ENCODE measurements around the gene SH3BGR.
"Not testable (repeated sequence)": the region's sequence is repeated elsewhere in the genome, so short reads cannot be mapped to it uniquely, and the experiment has no call there.

Gene SH3BGR

GRCh38 chr21:39451332-39452206 is at the start of gene SH3BGR:
TSS of gene SH3BGR (plus strand) at chr21:39451970. CDS start at chr21:39452097, 127 bp downstream.
- Mint-ChIP-seq H3K9me3 (no peaks in the 10 kb centered on the region), H3K36me3 (ENCODE audit: insufficient read depth) (no peaks in the 10 kb centered on the region), H3K27me3 (peaks cover 43% of the 10 kb centered on the region), H3K4me1 (no peaks in the 10 kb centered on the region), H3K4me3 (no peak within 1 kb of the TSS), H3K27ac (ENCODE audit: low read depth) (no peak within 1 kb of the TSS)
- no peak for ATAC-seq (replicated peaks; ENCODE audit: extremely low read depth, poor library complexity, severe bottlenecking)
- no peak for DNase-seq (ENCODE audit: low spot score in 2 of 2)

- DNase-seq (ENCODE audit: low spot score in 2 of 2), result no peak
- no peak overlapping the region for H3K4me3 Mint-ChIP-seq
- no peaks in the 10 kb centered on the region for H3K27me3 Mint-ChIP-seq
- no peak overlapping the region for H3K27ac Mint-ChIP-seq (ENCODE audit: low read depth)
- peaks cover 1% of the 10 kb centered on the region for H3K36me3 Mint-ChIP-seq (ENCODE audit: insufficient read depth)
- no peaks in the 10 kb centered on the region for H3K4me1 Mint-ChIP-seq
- no peaks in the 10 kb centered on the region for H3K9me3 Mint-ChIP-seq
- ATAC-seq (replicated peaks; ENCODE audit: extremely low read depth, poor library complexity, severe bottlenecking), result no peak
These were observed 45.7 kb upstream of the SH3BGR start for GRCh38 chr21:39406065-39406464.

DNA sequence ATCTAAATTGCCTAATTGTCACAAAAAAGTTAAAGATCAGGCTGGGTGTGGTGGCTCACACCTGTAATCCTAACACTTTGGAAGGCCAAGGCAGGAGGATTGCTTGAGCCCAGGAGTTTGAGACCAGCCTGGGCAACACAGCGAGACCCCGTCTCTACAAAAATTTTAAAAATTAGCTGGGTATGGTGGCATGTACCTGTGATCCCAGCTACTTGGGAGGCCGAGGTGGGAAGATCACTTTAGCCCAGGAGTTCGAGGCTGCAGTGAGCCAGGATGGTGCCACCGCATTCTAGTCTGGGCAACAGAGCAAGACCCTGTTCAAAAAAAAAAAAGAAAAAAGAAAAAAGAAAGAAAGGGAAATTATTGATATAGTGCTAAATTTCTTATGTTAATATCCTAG is 32.6 kb upstream of the SH3BGR start:
- not testable (repeated sequence) for H3K27ac Mint-ChIP-seq (ENCODE audit: low read depth); ATAC-seq (replicated peaks; ENCODE audit: extremely low read depth, poor library complexity, severe bottlenecking); H3K27me3 Mint-ChIP-seq; H3K9me3 Mint-ChIP-seq; H3K4me3 Mint-ChIP-seq; DNase-seq (ENCODE audit: low spot score in 2 of 2); H3K4me1 Mint-ChIP-seq; H3K36me3 Mint-ChIP-seq (ENCODE audit: insufficient read depth)

DNA sequence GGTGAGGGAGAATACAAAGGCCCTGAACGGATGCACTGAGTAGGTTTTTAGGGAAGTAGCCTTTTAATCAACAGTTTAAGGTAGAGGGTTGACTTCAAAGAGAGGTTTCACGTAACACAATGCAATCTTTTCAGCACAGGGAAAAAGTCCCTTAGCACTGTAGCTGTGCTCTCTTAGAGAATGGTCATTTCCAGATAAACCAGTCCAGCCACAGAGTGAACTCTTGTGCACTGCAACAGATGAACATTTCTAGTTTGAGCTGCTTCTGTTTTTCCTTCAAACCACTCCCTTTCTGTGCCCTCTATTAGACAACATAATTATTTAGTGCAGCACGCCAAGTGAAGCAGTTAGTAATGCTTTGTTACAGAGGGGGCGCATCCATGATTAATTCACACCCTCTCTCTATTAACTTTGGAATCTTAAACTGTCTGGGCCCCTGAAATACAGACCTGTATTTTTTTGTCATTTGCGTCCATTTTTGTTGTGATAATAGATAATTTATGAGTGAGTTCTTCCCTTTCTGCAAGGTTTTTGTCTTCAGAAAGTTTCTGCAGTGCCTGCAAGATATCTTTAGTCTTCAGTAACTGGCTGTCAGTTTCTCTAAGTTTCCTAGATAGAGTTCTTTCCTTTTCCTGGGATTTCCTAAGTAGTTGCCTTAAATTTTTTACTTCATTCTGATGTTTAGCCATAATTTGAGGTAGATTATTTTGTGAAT is 29.1 kb upstream of the SH3BGR start:
- H3K9me3 Mint-ChIP-seq, result no peaks in the 10 kb centered on the region
- H3K27me3 Mint-ChIP-seq, result no peaks in the 10 kb centered on the region
- peaks cover 5% of the 10 kb centered on the region for H3K36me3 Mint-ChIP-seq (ENCODE audit: insufficient read depth)
- no peak overlapping the region for H3K27ac Mint-ChIP-seq (ENCODE audit: low read depth)
- H3K4me1 Mint-ChIP-seq, result no peaks in the 10 kb centered on the region
- no peak overlapping the region for H3K4me3 Mint-ChIP-seq
- no peak for ATAC-seq (replicated peaks; ENCODE audit: extremely low read depth, poor library complexity, severe bottlenecking)
- DNase-seq (ENCODE audit: low spot score in 2 of 2), result no peak

DNA sequence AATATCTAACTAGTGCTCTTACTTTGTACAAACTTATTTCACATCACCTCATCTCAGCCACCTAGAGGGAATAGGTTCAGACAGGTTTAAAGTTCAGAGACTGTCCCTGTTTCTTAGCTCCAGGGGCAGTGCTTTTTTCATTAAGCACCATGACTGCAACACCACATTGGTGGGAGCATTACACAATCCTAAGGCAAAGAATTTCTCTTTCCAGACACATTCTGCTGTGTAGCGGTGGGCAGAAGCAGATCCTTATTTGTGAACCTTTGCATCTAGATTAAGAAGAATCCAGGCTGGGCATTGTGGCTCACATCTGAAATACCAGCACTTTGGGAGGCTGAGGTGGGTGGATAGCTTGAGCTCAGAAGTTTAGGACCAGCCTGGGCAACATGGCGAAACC is 22.3 kb upstream of the SH3BGR start:
- ATAC-seq (replicated peaks; ENCODE audit: extremely low read depth, poor library complexity, severe bottlenecking) (no peak), DNase-seq (ENCODE audit: low spot score in 2 of 2) (no peak)
- Mint-ChIP-seq H3K9me3 (no peaks in the 10 kb centered on the region), H3K4me1 (no peaks in the 10 kb centered on the region), H3K4me3 (no peak overlapping the region), H3K36me3 (ENCODE audit: insufficient read depth) (peaks cover 5% of the 10 kb centered on the region), H3K27ac (ENCODE audit: low read depth) (no peak overlapping the region), H3K27me3 (peaks cover 13% of the 10 kb centered on the region)

DNA sequence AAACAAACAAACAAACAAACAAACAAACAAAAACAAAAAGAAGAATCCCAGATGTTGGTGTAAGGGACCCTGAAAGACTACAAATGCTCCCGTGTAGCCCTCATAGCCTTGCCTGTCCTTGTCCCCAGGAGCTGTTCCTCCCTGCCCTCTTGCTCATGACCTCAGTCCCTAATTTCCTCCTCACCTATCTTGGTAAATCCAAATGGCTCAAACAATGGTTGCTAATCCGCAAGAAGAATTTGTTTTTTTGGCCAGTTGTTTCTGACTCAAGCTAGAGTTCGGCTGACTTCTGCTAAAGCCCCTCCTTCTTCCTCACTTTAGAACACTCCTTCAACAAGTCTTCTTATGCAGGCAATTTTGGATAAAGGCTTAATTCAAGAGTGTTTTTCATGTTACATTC is 21.8 kb upstream of the SH3BGR start:
- ATAC-seq (replicated peaks; ENCODE audit: extremely low read depth, poor library complexity, severe bottlenecking) (no peak), DNase-seq (ENCODE audit: low spot score in 2 of 2) (no peak)
- H3K27ac Mint-ChIP-seq (ENCODE audit: low read depth), result no peak overlapping the region
- no peak overlapping the region for H3K4me3 Mint-ChIP-seq
- H3K27me3 Mint-ChIP-seq, result peaks cover 13% of the 10 kb centered on the region
- no peaks in the 10 kb centered on the region for H3K9me3 Mint-ChIP-seq
- H3K36me3 Mint-ChIP-seq (ENCODE audit: insufficient read depth), result peaks cover 5% of the 10 kb centered on the region
- H3K4me1 Mint-ChIP-seq, result no peaks in the 10 kb centered on the region

GRCh38 chr21:39430457-39430856 is 21.3 kb upstream of the SH3BGR start:
- Mint-ChIP-seq H3K9me3 (no peaks in the 10 kb centered on the region), H3K4me1 (no peaks in the 10 kb centered on the region), H3K27me3 (peaks cover 13% of the 10 kb centered on the region), H3K36me3 (ENCODE audit: insufficient read depth) (peaks cover 3% of the 10 kb centered on the region), H3K27ac (ENCODE audit: low read depth) (no peak overlapping the region), H3K4me3 (no peak overlapping the region)
- no peak for DNase-seq (ENCODE audit: low spot score in 2 of 2)
- no peak for ATAC-seq (replicated peaks; ENCODE audit: extremely low read depth, poor library complexity, severe bottlenecking)

DNA sequence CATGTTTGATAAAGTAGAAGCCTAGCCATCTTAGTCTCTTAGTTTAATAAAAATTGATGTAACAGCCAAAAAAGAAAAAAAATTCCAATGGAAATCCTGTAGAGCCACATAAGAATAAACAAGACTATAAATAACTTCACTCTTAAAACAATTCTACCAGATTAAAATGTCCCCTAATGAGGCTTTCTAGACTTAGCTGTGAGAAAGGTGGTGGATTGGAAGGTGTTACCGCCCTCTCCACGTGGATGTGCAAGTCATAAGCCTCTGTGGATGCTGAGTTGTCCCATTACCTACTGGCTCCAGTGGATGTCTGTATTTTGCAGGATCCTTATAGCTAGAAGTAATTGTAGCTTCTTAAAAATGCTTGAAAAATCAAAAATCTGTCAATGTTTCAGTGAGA is 20.8 kb upstream of the SH3BGR start:
- no peak for ATAC-seq (replicated peaks; ENCODE audit: extremely low read depth, poor library complexity, severe bottlenecking)
- Mint-ChIP-seq H3K27ac (ENCODE audit: low read depth) (no peak overlapping the region), H3K4me1 (no peaks in the 10 kb centered on the region), H3K36me3 (ENCODE audit: insufficient read depth) (peaks cover 3% of the 10 kb centered on the region), H3K9me3 (no peaks in the 10 kb centered on the region), H3K27me3 (peaks cover 13% of the 10 kb centered on the region), H3K4me3 (no peak overlapping the region)
- no peak for DNase-seq (ENCODE audit: low spot score in 2 of 2)

GRCh38 chr21:39434950-39435349 is 16.8 kb upstream of the SH3BGR start:
- no peaks in the 10 kb centered on the region for H3K9me3 Mint-ChIP-seq
- no peak overlapping the region for H3K27ac Mint-ChIP-seq (ENCODE audit: low read depth)
- peaks cover 28% of the 10 kb centered on the region for H3K27me3 Mint-ChIP-seq
- H3K4me1 Mint-ChIP-seq, result no peaks in the 10 kb centered on the region
- no peak for ATAC-seq (replicated peaks; ENCODE audit: extremely low read depth, poor library complexity, severe bottlenecking)
- no peak overlapping the region for H3K4me3 Mint-ChIP-seq
- H3K36me3 Mint-ChIP-seq (ENCODE audit: insufficient read depth), result peaks cover 2% of the 10 kb centered on the region
- DNase-seq (ENCODE audit: low spot score in 2 of 2), result no peak

DNA sequence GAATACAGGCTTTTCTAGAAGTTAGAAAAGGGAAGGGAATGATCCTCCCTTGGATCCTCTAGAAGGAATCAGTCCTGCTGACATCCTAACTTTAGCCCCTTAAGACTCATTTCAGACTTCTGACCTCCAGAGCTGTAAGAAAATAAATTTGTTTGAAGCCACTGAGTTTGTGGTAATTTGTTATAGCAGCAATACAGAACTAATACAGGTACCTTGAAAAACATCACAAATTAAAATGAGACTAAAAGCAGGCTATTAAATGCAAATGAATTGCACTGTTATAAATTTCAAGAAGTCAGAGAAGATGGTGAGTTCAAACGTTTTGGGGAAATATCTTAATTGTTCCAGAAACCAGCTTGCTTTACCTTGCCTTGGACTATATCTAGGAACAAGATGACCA is 12.5 kb upstream of the SH3BGR start:
- Mint-ChIP-seq H3K36me3 (ENCODE audit: insufficient read depth) (peaks cover 3% of the 10 kb centered on the region), H3K27ac (ENCODE audit: low read depth) (no peak overlapping the region), H3K4me3 (no peak overlapping the region), H3K4me1 (peaks cover under 1% of the 10 kb centered on the region), H3K9me3 (no peaks in the 10 kb centered on the region), H3K27me3 (peaks cover 35% of the 10 kb centered on the region)
- no peak for DNase-seq (ENCODE audit: low spot score in 2 of 2)
- ATAC-seq (replicated peaks; ENCODE audit: extremely low read depth, poor library complexity, severe bottlenecking), result no peak

- peaks cover 11% of the 10 kb centered on the region for H3K4me1 Mint-ChIP-seq
- ATAC-seq (replicated peaks; ENCODE audit: extremely low read depth, poor library complexity, severe bottlenecking), result peak; percentile 37
- no peak overlapping the region for H3K27ac Mint-ChIP-seq (ENCODE audit: low read depth)
- peaks cover 35% of the 10 kb centered on the region for H3K27me3 Mint-ChIP-seq
- peaks cover 20% of the 10 kb centered on the region for H3K36me3 Mint-ChIP-seq (ENCODE audit: insufficient read depth)
- H3K9me3 Mint-ChIP-seq, result no peaks in the 10 kb centered on the region
- no peak for DNase-seq (ENCODE audit: low spot score in 2 of 2)
- no peak overlapping the region for H3K4me3 Mint-ChIP-seq
These were observed 10.0 kb upstream of the SH3BGR start for GRCh38 chr21:39441502-39442475.

DNA sequence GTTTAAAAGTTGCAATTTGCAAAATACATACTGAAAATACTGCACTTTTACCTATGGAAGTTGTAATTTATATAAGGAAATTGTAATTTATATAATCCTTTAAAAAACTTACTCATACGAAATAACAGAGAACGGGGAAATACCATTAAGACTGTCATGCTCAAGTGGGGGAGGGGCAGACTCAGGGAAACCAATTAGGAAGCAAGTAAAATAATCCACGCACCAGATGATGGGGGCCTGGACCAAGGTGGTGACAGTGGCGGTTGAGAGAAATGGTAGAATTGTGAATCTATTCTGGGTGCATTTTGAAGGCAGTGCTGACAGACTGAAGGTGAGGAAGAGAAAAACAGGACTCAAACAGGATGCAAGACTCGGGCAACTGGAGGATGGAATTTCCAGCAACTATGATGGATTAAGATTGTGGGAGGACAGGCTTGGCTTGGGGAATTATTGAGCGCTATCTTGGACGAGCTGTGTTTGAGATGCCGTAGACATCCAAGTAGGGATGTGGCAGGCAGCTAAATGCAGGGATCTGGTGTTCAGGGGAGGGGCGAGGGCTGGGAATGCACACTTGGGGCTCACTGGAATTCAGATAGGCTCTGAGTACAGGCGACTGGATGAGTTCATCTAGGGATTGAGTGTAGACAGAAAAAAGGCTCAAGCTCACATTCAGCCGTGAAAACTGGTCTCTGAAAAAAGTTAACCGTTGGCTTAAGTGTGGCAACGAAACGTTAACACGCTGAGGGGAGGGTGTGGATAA is 7.2 kb upstream of the SH3BGR start:
- ATAC-seq (replicated peaks; ENCODE audit: extremely low read depth, poor library complexity, severe bottlenecking), result no peak
- peaks cover 18% of the 10 kb centered on the region for H3K36me3 Mint-ChIP-seq (ENCODE audit: insufficient read depth)
- H3K4me1 Mint-ChIP-seq, result peaks cover 11% of the 10 kb centered on the region
- peaks cover 37% of the 10 kb centered on the region for H3K27me3 Mint-ChIP-seq
- no peak for DNase-seq (ENCODE audit: low spot score in 2 of 2)
- H3K4me3 Mint-ChIP-seq, result peak overlapping the region; percentile 84
- H3K9me3 Mint-ChIP-seq, result no peaks in the 10 kb centered on the region
- H3K27ac Mint-ChIP-seq (ENCODE audit: low read depth), result peak overlapping the region; percentile 93

Data from central memory CD8-positive, alpha-beta T cell (primary cell).